Femur (tissue), 1 donor: ENCODE data around the gene SLC19A1.
"Not testable (repeated sequence)": the region's sequence is repeated elsewhere in the genome, so short reads cannot be mapped to it uniquely, and the experiment has no call there.

Experiments
- DNase-seq: peaks from one replicate; pipeline ENCODE4 v3.0.0-alpha.2; 2017

Gene SLC19A1

GRCh38 chr21:45504021-45504515, 38.2 kb downstream of the SLC19A1 start:
- no peak for DNase-seq

- not testable (repeated sequence) for DNase-seq
Measured at GRCh38 chr21:45503226-45503625, 39.0 kb downstream of the SLC19A1 start.

- no peak for DNase-seq
Measured at GRCh38 chr21:45502600-45502999, 39.6 kb downstream of the SLC19A1 start.

GRCh38 chr21:45502006-45502345, 40.3 kb downstream of the SLC19A1 start:
- DNase-seq = no peak

GRCh38 chr21:45501081-45502005, 40.9 kb downstream of the SLC19A1 start:
- not testable (repeated sequence) for DNase-seq

- DNase-seq = no peak
Measured at GRCh38 chr21:45499970-45500577, 42.2 kb downstream of the SLC19A1 start.

GRCh38 chr21:45499201-45499750, 43.0 kb downstream of the SLC19A1 start:
- DNase-seq = no peak

GRCh38 chr21:45498646-45499000, 43.6 kb downstream of the SLC19A1 start:
- no peak for DNase-seq

- no peak for DNase-seq
Measured at GRCh38 chr21:45497846-45498645, 44.2 kb downstream of the SLC19A1 start.

GRCh38 chr21:45496968-45497845, 45.0 kb downstream of the SLC19A1 start:
- no peak for DNase-seq

GRCh38 chr21:45496151-45496967, 45.9 kb downstream of the SLC19A1 start:
- DNase-seq = no peak

- DNase-seq = no peak
Measured at GRCh38 chr21:45494851-45495680, 47.2 kb downstream of the SLC19A1 start.

- DNase-seq = no peak
Measured at GRCh38 chr21:45494135-45494850, 47.9 kb downstream of the SLC19A1 start.

GRCh38 chr21:45493401-45494001, 48.7 kb downstream of the SLC19A1 start:
- DNase-seq = no peak

GRCh38 chr21:45492765-45493164, 49.5 kb downstream of the SLC19A1 start:
- no peak for DNase-seq

GRCh38 chr21:45491623-45492022, 50.6 kb downstream of the SLC19A1 start:
- no peak for DNase-seq

- no peak for DNase-seq
Measured at GRCh38 chr21:45491056-45491455, 51.2 kb downstream of the SLC19A1 start.

- no peak for DNase-seq
Measured at GRCh38 chr21:45490049-45490731, 52.0 kb downstream of the SLC19A1 start.

- no peak for DNase-seq
Measured at GRCh38 chr21:45489722-45489982, 52.6 kb downstream of the SLC19A1 start.
